Lower leg skin (tissue), 4 donors: Measurements from ENCODE around the gene MMP20. TPM values are rescaled to one million over a fixed set of nuclear protein-coding genes. Genes with fewer than 3 reads are reported as not detected.

Experiments
- DNase-seq, 2 donors: peaks; one replicate each; pipeline ENCODE4 v3.0.0-alpha.2; 2019; ENCODE audit warnings: low spot score in 2 of 2
- H3K4me3 ChIP-seq: fragments of 200-600 bp; sonication (generic); 2 replicates; pipeline ENCODE4 v1.5.1; 2017; ENCODE audit warnings: mild to moderate bottlenecking, low read depth; ENCODE audit not compliant: poor library complexity, severe bottlenecking
- POLR2A ChIP-seq, 2 donors: fragments of 450-650 bp; IDR thresholded peaks; one replicate each; pipeline ENCODE4 v1.6.1; 2016 to 2017; ENCODE audit warnings: antibody characterized with exemption in 2 of 2, mild to moderate bottlenecking in 1 of 2, moderate library complexity in 1 of 2
- WGBS, 2 donors: methylation state at CpG; one replicate each; pipeline ENCODE4 v1.1.5; 2018; 5-methylcytosine and 5-hydroxymethylcytosine counted together
- intact Hi-C: fragments of 100-400 bp; cut with DNase I; formaldehyde crosslinking; loops from one replicate; pipeline ENCODE4 v1.15.0; 2023; ENCODE audit warnings: low total_unique reads
- total RNA-seq, 4 donors: library from RNA; depleted of rRNA; stranded (reverse); fragments of >200 nt; gene quantifications; one replicate each; pipeline ENCODE4 v1.1.0, GENCODE V29; 2016
- TF ChIP-seq, protein P1 (sequence below), 3 donors: fragments of 450-650 bp; IDR thresholded peaks; one replicate each; pipeline ENCODE4 v1.5.1; 2016; ENCODE audit warnings: antibody characterized with exemption in 3 of 3, mild to moderate bottlenecking in 3 of 3, moderate library complexity in 2 of 3

Gene MMP20
- total RNA-seq, 4 donors from 2014 or later, result not detected

DNA sequence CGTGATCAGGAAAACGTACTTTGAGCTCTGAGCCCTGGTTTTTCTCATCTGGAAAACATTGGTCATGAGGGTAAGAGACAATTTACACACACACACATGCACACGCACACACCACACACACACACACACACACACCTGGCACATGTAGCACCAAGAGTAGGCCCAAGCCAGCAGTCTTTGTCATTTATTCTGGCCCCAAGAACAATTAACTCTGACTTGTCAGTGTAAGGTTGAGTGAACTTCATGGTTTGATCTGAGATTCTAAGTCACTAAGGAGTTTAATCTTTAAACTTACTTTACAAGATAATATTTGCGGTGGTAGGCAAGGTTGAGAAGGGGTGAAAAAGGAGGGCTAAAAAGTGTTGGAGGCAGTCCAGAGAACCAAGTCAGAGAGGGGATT is 44.1 kb downstream of the MMP20 start:
- DNase-seq, result no peak
- H3K4me3 ChIP-seq, result no peak overlapping the region
- WGBS, 2 donors, result 85 to 91% methylated on average over 4 of the region's 4 CpGs
- intact Hi-C loops, result no loop called here
- no peak for TF ChIP-seq POLR2A (IDR thresholded peaks at IDR 0.05)
- TF ChIP-seq, protein P1, sequence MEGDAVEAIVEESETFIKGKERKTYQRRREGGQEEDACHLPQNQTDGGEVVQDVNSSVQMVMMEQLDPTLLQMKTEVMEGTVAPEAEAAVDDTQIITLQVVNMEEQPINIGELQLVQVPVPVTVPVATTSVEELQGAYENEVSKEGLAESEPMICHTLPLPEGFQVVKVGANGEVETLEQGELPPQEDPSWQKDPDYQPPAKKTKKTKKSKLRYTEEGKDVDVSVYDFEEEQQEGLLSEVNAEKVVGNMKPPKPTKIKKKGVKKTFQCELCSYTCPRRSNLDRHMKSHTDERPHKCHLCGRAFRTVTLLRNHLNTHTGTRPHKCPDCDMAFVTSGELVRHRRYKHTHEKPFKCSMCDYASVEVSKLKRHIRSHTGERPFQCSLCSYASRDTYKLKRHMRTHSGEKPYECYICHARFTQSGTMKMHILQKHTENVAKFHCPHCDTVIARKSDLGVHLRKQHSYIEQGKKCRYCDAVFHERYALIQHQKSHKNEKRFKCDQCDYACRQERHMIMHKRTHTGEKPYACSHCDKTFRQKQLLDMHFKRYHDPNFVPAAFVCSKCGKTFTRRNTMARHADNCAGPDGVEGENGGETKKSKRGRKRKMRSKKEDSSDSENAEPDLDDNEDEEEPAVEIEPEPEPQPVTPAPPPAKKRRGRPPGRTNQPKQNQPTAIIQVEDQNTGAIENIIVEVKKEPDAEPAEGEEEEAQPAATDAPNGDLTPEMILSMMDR (IDR thresholded peaks at IDR 0.05), result no peak

DNA sequence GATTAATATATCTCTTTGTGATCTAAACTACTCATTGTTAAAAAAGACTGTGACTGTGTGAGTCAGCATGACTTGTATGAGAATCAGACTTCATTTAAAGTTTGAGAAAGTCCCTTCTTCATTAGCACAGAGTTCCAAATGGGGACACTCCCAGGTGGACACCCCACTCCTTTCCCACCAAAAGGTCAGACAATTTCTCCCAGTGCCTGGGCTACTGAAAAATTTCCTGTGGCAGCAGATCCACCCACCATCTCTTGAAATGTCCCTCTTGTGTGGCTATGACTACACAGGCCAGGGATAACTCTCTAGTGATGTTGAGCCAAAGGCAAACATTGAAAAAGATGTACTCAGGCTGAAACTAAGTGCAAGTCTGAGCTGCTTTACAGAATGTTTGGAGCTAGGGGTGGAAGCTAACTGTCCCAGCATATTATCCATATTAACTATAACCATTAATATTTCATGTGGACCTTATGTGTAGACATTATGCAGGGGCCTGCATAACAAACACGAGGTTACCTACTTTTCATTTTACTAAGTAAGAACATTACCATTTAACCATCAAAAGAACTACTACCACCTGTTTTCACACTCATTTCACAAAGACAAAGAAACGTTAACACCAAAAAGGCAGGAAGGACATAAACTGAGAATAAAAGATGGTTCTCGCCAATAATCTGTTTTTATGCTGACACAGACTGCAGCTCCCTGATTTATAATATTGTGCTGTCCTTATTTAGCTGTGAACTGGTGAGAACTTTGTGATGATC is 44.8 kb downstream of the MMP20 start:
- WGBS, 2 donors, result 71 to 72% methylated on average over 3 of the region's 3 CpGs
- no peak for DNase-seq
- TF ChIP-seq, protein P1 (IDR thresholded peaks at IDR 0.05), result no peak
- TF ChIP-seq POLR2A (IDR thresholded peaks at IDR 0.05), result no peak
- intact Hi-C loops, result no loop called here
- H3K4me3 ChIP-seq, result no peak overlapping the region

DNA sequence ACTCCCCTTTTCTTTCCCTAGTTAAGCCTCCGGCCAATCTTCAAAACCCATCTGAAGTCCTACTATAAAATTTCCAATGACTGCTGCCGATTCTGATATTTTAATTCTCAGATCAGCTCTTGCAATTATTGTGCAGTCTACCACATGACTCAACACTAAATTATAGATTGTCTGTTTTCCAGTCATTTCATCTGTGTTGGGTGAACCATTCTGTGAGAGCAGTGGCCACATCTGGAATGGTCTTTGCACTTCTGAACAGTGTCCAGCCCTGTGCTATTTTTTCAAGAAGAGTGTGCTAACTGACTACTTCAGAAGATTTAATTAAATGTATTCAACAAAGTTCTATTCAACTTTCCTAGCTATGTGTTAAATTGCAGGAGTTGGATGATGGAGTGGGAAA is 47.4 kb downstream of the MMP20 start:
- intact Hi-C loops, result no loop called here
- TF ChIP-seq, protein P1 (IDR thresholded peaks at IDR 0.05), result no peak
- TF ChIP-seq POLR2A (IDR thresholded peaks at IDR 0.05), result no peak
- no peak for DNase-seq
- WGBS, 2 donors, result 77 to 79% methylated on average over 2 of the region's 2 CpGs
- H3K4me3 ChIP-seq, result no peak overlapping the region

DNA sequence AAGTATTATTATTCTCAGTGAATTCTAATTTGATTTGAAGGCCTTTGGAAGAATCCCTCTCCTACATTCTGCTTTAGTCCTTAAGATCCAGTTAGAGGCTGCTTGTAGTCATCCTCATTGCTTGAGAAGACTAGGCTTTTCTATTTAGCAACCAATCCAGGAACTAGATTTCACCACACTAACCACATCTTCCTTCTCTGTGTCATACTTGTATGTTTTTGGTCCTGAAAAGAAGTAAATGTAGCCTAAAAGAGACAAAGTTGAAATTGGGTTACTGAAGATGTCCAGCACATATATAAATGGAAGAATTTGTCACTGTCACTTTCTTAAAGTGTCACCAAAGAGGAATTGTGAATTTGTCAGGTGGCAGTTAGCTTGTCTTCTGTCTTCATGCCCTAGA is 48.0 kb downstream of the MMP20 start:
- TF ChIP-seq POLR2A (IDR thresholded peaks at IDR 0.05), result no peak
- TF ChIP-seq, protein P1 (IDR thresholded peaks at IDR 0.05), result no peak
- intact Hi-C loops, result no loop called here
- no peak for DNase-seq
- H3K4me3 ChIP-seq, result no peak overlapping the region

DNA sequence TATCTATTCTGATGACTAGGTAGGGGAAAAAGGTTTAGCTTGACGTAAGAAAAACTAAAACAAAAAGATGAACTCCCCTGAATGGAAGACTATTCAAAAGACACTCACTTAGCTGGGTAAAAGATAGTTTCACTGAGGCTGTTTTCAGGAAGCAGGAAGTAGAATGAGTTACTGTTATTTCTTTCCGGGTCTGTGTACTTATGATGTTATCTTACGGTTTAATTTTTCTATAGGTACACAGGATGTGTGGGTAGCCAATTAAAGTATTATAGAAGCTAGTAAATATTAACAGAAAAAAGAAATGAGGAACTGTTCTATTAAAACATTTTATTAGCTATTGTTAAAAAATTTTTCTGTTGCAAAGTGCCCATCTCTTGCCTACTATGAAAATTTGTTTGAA is 48.8 kb downstream of the MMP20 start:
- no peak for DNase-seq
- intact Hi-C loops, result no loop called here
- WGBS, 2 donors, result 72 to 80% methylated on average over 3 of the region's 3 CpGs
- TF ChIP-seq POLR2A (IDR thresholded peaks at IDR 0.05), result no peak
- TF ChIP-seq, protein P1 (IDR thresholded peaks at IDR 0.05), result no peak
- no peak overlapping the region for H3K4me3 ChIP-seq

DNA sequence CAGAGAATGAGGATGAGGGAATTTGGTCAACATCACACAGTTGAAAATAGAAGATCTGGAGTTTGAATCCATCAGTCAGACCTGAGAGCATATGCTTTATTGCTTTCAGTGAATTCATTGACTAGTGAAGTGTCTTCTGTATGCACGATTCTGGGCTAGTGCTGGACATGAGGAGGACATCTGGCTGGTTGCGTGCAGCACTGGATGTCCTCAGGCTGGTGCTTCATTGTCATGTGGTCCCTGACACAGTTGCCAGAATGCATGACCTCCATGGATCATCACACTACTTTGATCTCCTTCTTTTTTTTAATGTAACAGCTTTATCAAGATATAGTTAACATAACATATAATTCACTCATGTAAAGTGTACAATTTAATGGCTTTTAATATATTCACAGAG is 50.1 kb downstream of the MMP20 start:
- no peak overlapping the region for H3K4me3 ChIP-seq
- DNase-seq, result no peak
- WGBS, 2 donors, result 83 to 93% methylated on average over 2 of the region's 2 CpGs
- no peak for TF ChIP-seq POLR2A (IDR thresholded peaks at IDR 0.05)
- TF ChIP-seq, protein P1 (IDR thresholded peaks at IDR 0.05), result no peak
- intact Hi-C loops, result no loop called here
